ENCODE measurements around the gene NAA80. TPM values are rescaled to one million over a fixed set of nuclear protein-coding genes. Genes with fewer than 3 reads are reported as not detected.
A peak's percentile ranks its signal among the peaks of the same experiment; 100 is the strongest.

Gene NAA80
- total RNA-seq, 2 donors from 2014 or later, result 9.7 to 12.8 TPM

DNA sequence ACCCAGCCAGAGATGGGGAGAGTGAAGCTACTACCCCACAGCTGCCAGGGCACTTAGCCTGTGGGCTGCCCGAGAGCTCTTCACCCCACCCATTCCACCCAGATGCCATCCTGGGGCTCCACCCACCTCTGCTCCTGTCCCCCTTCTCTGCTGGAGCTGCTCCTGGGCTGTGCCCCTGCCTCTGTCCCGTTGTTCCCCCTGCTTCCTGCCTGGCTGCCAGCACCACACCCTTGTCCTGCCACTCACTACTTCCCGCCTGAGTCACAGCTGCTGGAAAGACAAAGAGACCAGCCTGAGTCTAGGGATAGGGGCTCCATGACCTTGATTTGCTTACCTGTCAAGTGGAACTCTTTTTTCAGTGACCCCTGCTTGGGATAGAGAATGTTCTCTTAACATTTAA, 50.8 kb downstream of the NAA80 start:
- Mint-ChIP-seq H3K4me1 (peaks cover 18% of the 10 kb centered on the region), H3K27ac (peak overlapping the region; percentile 72)
- H3K9ac ChIP-seq (ENCODE audit: extremely low read depth, low read length, poor library complexity, severe bottlenecking), result no peak overlapping the region

DNA sequence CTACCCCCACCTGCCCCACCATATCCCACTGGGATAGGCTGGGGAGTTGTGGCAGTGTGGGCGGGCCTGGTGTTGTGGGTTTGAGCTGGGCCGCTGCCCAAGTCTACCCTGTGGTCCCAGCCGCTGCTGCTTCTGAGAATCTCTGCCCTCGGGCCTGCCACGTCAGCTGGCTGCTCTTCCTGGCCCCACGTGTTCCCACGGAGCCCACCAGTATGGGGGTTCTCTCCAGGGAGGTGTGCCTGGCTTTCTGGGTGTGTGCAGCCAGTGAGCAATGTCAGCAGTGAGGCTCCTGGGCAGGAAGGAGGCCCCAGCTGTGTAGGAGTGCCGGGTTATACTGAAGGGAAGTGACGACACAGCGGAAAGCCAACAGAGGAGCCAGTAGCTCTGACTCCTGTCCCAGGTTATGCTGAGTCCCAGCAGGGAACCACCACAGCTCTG, 52.7 kb downstream of the NAA80 start:
- no peaks in the 10 kb centered on the region for H3K27me3 ChIP-seq (ENCODE audit: control insufficient read depth, insufficient read depth, low read length, poor library complexity, severe bottlenecking)
- peak overlapping the region; percentile 53 for H3K9ac ChIP-seq (ENCODE audit: extremely low read depth, low read length, poor library complexity, severe bottlenecking)
- H3K4me3 ChIP-seq (ENCODE audit: low read length), result no peak overlapping the region
- Mint-ChIP-seq H3K27me3 (ENCODE audit: insufficient read depth) (no peaks in the 10 kb centered on the region), H3K4me3 (peak overlapping the region; percentile 12), H3K27ac (peak overlapping the region; percentile 95), H3K36me3 (ENCODE audit: low read depth) (peaks cover 27% of the 10 kb centered on the region), H3K4me1 (peaks cover 29% of the 10 kb centered on the region), H3K9me3 (no peaks in the 10 kb centered on the region)
- 30 to 48% methylated on average over 2 to 10 of the region's 10 CpGs for whole genome bisulfite sequencing, 2 experiments (ENCODE audit: insufficient coverage in 1 of 2, insufficient read length in 1 of 2)
- peak; percentile 87 for DNase-seq
- peaks cover 36% of the 10 kb centered on the region for H3K36me3 ChIP-seq (ENCODE audit: control insufficient read depth, insufficient read depth, low read length)
- no peak for TF ChIP-seq CTCF (conservative IDR thresholded peaks at IDR 0.05)
- H3K4me1 ChIP-seq (ENCODE audit: control insufficient read depth, insufficient read depth, low read length), result peaks cover 19% of the 10 kb centered on the region
- peak overlapping the region; percentile 87 for H3K27ac ChIP-seq (ENCODE audit: low read depth, low read length)
- no peaks in the 10 kb centered on the region for H3K9me3 ChIP-seq (ENCODE audit: control insufficient read depth, low read length)

More for the DNA sequence above, 50.8 kb downstream of the NAA80 start:
- DNase-seq, result no peak
- Mint-ChIP-seq H3K9me3 (no peaks in the 10 kb centered on the region), H3K4me3 (no peak overlapping the region), H3K27me3 (ENCODE audit: insufficient read depth) (no peaks in the 10 kb centered on the region), H3K36me3 (ENCODE audit: low read depth) (peaks cover 26% of the 10 kb centered on the region)
- H3K27me3 ChIP-seq (ENCODE audit: control insufficient read depth, insufficient read depth, low read length, poor library complexity, severe bottlenecking), result no peaks in the 10 kb centered on the region
- peak overlapping the region; percentile 42 for H3K27ac ChIP-seq (ENCODE audit: low read depth, low read length)
- H3K4me1 ChIP-seq (ENCODE audit: control insufficient read depth, insufficient read depth, low read length), result peaks cover 4% of the 10 kb centered on the region
- H3K4me3 ChIP-seq (ENCODE audit: low read length), result no peak overlapping the region
- no peaks in the 10 kb centered on the region for H3K9me3 ChIP-seq (ENCODE audit: control insufficient read depth, low read length)
- no peak for TF ChIP-seq CTCF (conservative IDR thresholded peaks at IDR 0.05)
- peaks cover 40% of the 10 kb centered on the region for H3K36me3 ChIP-seq (ENCODE audit: control insufficient read depth, insufficient read depth, low read length)
- 85% methylated on average over 3 of the region's 3 CpGs; no CpG with 5 or more reads in 1 of the 2 experiments for WGBS, 2 experiments (ENCODE audit: insufficient coverage in 1 of 2, insufficient read length in 1 of 2)

Other genes starting within 250 kb of the NAA80 start
- 100 to 1,000 TPM; 153 to 166 TPM for gene RBM5, start 210.5 kb downstream of the NAA80 start, total RNA-seq
- gene SEMA3F, start 144.1 kb downstream of the NAA80 start, total RNA-seq, result 10 to 100 TPM; 44.8 to 63.2 TPM
- 1 to 10 TPM in 1 of 2 donors, under 1 TPM in 1; 0.42 to 1.2 TPM for gene GNAT1, start 107.8 kb downstream of the NAA80 start, total RNA-seq
- 1 to 10 TPM; 1.5 to 1.9 TPM for gene SLC38A3, start 94.1 kb downstream of the NAA80 start, total RNA-seq
- gene GNAI2, start 63.2 kb downstream of the NAA80 start, total RNA-seq, result 100 to 1,000 TPM; 243 to 278 TPM
- gene SEMA3B, start 30.3 kb downstream of the NAA80 start, total RNA-seq, result 10 to 100 TPM in 1 of 2 donors, 1 to 10 TPM in 1; 6.5 to 10.3 TPM
- not detected for gene LSMEM2, start 20.3 kb downstream of the NAA80 start, total RNA-seq
- 10 to 100 TPM; 56.6 to 70.9 TPM for gene IFRD2, start 7.0 kb downstream of the NAA80 start, total RNA-seq
- gene HYAL3, start within 50 bp of the NAA80 start, total RNA-seq, result 1 to 10 TPM; 2.6 to 3.3 TPM
- 1 to 10 TPM in 1 of 2 donors, under 1 TPM in 1; 0.92 to 1.8 TPM for gene HYAL1, start 4.2 kb upstream of the NAA80 start, total RNA-seq
- 10 to 100 TPM; 55.3 to 61.1 TPM for gene HYAL2, start 23.3 kb upstream of the NAA80 start, total RNA-seq
- 10 to 100 TPM; 23.5 to 28.1 TPM for gene TUSC2, start 28.8 kb upstream of the NAA80 start, total RNA-seq
- 10 to 100 TPM in 1 of 2 donors, 1 to 10 TPM in 1; 9.4 to 17.2 TPM for gene RASSF1, start 41.4 kb upstream of the NAA80 start, total RNA-seq
- gene ZMYND10, start 46.3 kb upstream of the NAA80 start, total RNA-seq, result 1 to 10 TPM in 1 of 2 donors, under 1 TPM in 1; 0.22 to 1.4 TPM
- gene NPRL2, start 51.4 kb upstream of the NAA80 start, total RNA-seq, result 10 to 100 TPM; 21.8 TPM
- gene CYB561D2, start 51.5 kb upstream of the NAA80 start, total RNA-seq, result 10 to 100 TPM in 1 of 2 donors, 1 to 10 TPM in 1; 8.5 to 14.6 TPM
- gene TMEM115, start 60.1 kb upstream of the NAA80 start, total RNA-seq, result 10 to 100 TPM; 30.1 to 32.2 TPM
- gene CACNA2D2, start 204.2 kb upstream of the NAA80 start, total RNA-seq, result 10 to 100 TPM; 17.6 to 20.7 TPM

Data from endodermal cell (in vitro differentiated cells).